Activated CD4-positive, CD25-positive, alpha-beta regulatory T cell (primary cell): ENCODE results near the gene SMIM5.
"Not testable (repeated sequence)": the region's sequence is repeated elsewhere in the genome, so short reads cannot be mapped to it uniquely, and the experiment has no call there.

Experiments
- DNase-seq, 4 experiments: peaks; one replicate each; lab custom pipeline; 2025; lab: John Stamatoyannopoulos, UW

The SMIM5 gene

DNA sequence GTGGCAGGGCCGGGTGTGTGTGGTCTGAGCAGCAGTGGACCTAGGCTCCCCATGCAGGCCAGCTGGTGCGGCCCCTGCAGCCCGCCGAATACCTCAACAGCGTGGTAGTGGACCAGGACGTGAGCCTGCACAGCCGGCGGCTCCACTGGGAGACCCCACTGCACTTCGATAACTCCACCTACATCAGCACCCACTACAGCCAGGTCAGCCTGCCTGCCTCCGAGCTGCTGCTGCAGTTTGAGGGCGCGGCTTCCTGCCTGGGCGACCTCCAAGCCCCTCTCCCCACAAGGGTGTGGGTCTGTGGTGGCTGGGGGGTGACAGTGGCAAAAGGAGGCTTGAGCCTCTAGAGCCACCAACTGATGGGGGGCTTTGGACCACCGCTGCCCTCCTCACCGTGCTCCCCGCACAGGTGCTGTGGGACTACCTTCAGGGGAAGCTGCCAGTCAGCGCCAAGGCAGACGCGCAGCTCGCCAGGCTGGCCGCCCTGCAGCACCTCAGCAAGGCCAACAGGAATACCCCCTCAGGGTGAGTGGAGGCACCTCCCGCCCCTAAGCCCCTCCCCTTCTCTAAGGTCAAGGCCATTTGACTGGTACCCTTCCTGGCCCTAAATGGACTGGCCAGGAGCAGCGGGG lies 8.4 kb upstream of the SMIM5 start:
- DNase-seq = no peak

DNA sequence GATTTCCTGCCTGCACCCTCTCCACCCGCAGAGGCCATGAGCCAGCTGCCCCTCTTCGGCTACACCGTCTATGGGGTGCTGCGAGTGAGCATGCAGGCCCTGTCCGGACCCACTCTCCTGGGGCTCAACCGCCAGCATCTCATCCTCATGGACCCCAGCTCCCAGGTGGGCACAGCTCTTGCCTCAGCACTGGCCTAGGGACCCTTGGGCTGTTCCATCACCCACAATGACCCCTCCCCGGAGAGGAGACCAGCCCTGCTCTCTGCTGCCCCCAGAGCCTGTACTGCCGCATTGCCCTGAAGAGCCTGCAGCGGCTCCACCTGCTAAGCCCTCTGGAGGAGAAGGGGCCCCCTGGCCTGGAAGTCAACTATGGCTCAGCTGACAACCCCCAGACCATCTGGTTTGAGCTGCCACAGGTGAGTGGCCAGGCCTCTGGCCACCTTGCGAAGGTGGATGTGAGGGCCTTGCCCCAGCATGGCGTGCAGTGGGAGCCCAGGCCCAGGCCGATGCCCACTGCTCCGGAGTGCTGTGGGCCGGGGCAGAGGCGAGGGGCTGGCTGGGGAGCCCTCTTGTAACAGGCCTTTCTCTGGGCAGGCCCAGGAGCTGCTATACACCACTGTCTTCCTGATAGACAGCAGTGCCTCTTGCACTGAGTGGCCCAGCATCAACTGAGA lies 7.3 kb upstream of the SMIM5 start:
- DNase-seq = no peak

DNA sequence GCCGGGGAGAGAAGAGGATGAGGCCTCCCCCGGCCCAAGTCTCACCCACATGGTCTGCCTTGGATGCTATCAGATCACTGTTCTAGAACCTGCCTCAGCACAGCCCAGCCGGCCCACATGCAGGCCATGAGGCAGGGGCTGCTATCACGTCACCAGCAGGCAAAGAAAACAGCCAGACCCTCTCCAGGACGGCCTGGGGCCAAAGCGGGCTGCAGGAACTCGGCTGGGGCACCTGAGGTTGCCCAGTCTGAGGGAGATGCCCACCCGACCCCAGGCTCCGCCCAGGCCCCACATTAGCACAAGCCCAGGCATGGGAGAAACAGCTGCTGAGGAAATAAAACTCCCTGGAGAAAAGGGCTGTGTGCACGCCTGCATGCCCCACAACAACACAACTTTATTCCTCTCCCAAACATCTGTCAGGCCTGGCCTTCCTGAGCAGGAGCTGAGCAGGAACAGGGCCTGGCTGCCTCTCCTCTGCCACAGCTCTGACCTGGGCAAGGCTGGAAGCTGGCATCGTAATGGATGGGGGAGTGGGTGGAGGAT lies 6.7 kb upstream of the SMIM5 start:
- no peak for DNase-seq

DNA sequence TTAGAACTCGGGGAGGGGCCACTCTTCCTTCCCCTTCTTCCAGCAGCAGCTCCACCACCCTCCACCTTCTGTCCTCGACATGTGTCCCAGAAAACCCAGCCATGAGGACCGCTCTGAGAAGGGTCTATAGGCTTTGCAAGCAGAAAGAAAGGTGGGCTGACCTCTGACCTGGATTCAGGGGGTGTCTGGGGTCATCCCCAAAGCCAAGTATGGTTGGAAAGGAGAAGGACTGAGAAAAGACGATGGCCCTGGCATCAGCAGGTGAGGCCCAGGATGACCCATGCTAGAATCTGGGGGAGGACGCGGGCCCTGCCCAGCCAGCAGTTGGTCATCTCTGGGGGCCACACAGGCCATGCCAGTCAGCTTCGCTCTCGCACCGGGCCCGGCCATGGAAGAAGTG lies 6.1 kb upstream of the SMIM5 start:
- no peak for DNase-seq

DNA sequence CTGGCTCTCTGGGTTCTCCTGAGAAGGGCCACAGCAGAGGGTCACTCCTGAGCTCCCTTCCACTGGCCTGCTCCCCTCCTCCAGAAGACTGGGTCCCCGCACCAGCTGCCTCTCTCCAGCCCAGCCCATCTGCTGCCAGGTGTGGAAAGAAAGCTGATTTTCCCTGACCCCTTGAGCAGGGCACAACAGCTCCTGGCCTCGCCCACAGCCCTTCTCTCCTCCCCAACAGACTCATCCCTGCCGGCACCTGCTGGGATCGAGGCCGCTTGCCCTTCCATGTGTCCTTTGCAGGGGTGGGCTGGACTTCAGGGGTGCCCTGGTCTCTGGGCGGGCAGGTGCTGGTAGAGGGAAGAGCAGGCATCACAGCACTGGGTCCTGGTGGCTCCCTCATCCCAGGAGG lies 4.8 kb upstream of the SMIM5 start:
- DNase-seq = no peak

DNA sequence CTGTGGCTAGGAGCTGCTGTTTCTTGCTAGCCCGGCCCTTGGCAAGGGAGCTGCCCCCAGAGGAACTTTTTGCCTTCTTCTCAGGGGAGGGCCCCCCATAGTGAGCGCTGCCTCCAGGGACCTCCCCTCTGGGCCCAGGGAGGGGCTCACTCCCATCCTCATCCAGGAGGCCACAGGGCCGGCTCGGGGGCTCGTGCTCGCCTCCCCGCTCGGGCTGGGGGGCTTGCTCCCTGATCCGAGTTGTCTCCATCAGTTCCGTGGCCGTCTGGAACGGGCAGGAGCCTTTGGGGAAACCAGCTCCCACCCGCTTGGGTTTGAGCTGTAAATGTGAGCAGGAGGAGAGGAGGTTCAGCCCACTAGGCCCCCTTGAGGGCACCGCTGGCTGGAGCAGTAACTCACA lies 4.1 kb upstream of the SMIM5 start:
- DNase-seq = no peak

DNA sequence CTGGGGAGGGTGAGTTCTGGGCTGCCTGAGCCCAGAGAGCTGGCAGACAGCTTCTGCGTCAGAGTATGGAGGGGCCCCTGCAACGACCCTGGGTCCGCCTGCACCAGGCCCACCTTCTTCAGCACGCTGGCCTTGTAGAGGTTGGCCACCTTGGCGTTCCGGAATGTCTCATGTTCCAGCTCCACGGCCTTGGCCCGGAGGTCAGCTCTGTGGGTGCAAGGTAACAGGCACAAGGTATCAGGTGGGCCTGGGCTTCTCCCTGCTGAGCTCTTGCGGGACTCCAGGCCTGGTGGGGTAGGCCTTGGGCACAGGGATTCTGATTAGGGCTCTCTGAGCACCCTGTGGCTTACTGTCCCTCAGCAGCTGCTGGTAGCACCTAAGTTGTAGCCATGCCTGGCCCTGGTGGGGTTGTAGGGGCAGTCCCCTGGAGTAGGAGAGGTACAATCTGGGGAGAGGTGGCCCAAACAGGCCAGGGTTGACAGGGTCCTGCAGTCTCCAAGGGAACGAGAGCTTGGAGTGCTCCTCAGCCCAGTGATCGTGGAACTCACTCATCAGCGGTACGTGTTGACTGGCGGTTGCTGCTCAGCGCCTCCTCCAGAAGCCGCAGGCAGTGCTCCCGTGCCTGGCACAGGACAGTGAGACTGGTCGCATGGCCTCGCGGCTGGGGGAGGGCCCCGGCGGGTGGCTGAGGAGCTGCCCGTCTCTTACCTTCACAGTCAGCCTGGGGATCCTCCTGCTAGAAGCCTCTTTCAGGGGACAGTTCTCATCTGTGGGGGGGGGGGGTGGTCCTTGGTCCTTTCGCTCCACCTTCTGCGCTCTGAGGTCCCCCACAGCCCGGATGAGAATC lies 2.9 kb upstream of the SMIM5 start:
- DNase-seq = no peak

DNA sequence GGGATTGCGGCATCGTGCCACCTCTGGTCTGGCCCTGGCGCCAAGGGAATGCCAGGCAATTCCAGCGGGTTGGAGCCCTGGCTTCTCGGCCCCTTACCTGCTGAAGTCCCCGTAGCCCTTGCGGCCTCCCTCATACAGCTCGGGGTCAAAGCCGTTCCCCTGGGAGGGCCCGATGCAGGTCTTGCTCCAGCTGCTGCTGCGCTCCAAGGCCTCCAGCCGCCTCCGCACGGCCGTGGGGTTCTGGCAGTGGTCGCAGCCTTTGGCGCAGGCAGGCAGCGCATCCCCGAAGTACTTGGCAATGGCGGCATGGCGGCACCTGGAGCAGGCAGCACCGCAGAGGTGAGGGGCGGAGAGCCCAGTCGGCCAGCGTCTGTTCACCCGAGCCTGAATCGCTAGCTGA lies 1.9 kb upstream of the SMIM5 start:
- no peak for DNase-seq

DNA sequence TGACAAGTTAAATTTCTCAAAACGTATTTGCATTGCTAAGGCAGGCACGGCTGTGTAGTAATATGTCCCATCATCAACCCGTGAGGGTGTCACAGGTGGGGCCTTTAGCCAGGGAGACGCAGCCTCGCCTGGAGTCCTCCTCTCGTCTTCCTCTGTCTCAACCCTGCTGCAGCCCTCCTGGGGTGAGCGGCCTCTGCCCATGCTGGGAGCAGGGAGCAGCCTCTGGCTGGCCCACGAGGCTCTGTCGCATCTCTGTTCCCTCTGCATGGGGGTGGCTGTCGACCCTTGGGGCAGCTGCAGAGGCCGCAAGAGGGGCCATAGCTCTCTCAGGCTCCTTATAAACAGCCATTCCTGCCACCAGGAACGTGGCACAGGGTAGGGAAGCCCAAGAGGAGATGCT lies 806 bp upstream of the SMIM5 start:
- no peak for DNase-seq

DNA sequence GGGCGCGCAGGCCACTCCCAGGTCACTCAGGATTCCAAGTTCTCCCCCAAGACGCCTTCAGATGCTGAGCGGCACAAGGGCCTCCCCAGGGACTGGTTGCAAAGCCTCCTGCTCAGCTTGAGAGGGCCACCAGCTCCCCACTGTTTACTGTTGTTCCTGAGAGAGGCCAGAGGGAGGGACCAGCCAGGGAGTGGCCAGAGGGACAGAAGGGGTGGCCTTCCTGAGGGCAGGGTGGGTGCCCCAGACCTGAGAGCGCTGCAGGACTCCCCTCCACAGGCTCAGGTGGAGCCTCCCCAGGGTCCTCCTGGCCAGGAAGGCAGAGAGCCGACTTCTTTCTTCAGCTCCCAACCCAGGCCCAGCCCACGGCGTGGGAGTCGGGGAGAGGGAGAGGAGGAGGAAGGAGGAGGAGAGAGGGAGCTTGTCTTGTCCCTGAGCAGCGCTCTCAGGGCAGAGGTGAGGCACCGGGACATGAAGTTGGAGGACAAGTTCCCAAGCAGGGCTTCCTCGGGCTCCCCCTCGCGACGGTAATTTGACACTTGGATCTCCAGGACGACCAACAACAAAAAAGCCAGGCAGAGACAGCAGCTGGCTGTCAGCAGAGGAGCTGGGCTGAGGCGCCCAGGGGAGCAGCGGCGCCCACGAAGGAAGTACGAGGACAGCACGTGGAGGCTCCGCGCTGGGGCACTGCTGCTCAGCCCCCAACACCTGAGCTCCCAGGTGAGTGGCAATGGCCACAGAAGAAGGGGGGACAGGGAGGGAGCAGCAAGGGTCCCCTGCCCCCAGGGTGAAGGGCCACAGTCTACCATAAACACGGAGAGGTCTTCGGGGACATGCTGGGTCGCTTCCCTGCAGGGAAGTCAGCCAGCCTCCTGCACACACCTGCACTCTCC lies 497 bp downstream of the SMIM5 start:
- DNase-seq = peak in 1 of 4 experiments; percentile 25

DNA sequence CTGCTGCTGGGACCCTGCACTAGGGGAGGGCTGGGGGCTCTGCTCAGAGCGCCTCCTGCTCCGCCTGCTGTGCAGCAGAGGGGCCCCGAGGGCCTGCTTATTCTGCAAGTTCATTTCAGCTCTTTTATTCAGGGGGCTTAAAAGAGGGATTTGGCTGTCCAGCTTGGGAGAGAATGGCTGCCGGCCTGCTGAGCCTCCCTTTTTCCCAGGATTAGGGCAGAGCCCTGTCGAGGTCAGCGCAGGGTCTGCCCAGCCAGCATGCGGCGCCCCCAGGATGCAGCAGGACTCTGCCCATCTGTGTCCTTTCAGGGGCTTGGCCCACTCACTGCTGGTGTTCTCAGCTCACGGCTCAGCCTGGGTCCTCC lies 1.1 kb downstream of the SMIM5 start:
- DNase-seq = no peak

DNA sequence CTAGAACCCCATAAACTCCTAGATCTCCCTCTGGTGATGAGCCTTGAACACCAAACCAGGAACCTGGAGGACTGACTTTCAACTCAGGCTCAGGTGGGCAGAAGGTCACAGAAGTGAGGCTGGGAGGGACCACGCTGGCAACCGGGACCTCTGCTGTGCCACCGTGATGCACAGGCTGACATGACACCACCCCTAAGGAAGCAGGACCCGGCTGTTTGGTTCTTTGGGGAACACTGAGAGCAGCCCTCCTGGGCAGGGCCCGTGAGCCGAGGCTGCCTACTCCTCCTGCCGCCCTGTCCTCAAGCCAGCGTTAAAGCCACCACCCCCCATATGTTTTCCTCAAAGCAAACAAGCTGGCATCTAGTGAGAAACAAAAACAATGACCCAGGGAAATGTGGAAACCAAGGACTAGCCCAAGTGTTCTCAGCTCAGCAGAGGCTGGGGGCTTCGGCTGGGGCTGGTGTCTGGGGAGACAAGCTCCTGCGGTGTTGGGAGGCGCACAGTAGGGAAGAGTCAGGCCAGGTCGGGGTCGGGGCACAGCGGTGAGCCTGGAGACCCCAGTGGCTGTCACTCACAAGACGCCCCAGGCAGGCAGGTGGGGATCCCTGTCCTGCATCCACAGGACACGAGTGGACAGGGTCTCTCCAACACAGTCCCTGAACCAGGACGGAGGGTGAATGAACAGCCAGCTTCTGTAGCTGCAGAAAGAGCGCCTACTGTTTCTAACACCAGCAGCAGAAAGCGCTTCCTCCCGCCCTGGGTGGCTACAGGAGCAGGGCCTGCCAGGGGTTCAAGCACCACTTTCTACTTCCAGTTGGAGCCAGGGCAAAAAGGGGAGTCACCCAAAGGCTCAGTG lies 1.7 kb downstream of the SMIM5 start:
- DNase-seq = no peak

DNA sequence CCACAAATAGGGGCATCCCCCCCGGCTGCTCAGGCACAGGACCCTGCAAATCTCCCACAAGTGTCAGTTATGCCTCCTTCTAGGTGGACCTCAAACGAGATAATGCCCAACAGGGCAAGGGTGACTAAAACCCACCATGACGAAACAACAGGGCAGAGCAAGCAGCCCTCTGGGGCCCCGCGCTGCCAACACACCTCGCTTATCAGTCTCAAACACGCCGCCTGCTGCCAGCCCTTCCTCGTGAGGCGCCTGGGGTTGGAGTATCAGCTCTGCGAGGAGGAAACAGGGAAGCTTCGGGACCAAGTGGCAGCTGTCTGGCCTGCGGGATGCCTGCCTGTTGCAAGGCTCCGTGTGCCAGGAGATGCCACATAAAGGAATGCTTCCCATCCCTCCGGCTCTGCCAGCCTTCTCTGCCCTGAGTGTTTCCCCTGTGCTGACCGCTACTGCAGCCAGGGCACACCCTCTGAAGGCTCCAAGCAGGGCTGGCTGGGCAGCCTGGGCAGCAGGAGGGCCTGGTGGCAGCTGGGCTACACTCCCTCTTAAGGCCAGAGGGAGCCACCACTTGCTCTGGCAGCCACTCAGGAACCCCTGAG lies 2.5 kb downstream of the SMIM5 start:
- no peak for DNase-seq

DNA sequence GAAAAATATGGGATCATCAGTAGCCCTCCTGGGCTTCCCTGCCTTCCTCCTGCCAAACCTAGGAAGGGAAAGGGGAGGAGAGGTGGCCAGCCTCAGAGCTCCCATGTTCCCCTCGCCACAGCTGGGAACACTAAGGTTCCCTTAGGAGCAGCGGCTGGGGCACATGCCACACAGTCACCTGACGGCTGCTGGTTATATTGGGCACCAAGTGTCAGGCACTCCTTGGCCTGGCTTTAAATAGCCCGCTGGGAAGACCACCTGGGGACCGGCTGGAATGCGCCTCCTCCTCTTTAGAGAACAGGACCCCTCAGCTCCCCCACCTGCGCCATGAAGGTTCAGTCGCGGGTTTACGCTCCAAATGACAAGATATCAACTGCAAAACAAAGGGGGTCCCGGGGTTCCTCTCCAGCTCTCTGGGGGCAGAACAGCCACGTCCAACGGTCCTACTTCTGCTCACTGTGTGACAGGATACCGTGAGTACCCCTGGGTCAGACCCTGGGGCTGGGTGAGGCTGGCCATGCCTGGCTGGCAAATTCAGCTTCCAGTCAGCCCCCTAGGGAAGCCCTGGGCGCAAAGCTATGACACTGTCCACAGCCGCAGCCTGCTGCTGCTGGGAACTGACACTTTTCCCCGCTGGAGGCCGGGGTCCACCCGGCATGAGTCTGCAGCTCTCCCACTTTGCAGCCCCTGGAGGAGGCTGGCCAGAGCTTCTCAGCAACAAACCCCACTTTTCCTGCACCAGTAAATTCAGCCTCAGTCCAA lies 3.3 kb downstream of the SMIM5 start:
- no peak for DNase-seq

DNA sequence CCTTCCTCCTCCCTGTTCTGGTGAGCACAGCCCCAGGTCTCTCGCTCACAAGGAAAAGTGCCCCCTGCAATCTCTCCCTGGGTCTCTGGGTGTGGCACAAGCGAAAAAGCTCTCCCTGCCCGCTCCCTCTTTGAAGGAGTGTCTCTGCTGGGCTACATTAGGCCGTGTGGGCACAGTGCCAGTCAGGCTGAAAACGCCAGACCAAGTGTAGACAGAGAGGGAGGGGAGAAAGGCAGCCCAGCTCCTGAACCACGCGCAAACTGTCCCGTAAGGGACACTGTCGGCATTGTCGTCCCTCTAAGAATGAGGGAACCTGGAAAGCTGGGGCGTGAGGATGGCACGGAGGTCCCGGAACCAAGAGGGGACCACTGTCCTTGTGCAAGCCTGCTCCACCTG lies 3.9 kb downstream of the SMIM5 start:
- DNase-seq = no peak

DNA sequence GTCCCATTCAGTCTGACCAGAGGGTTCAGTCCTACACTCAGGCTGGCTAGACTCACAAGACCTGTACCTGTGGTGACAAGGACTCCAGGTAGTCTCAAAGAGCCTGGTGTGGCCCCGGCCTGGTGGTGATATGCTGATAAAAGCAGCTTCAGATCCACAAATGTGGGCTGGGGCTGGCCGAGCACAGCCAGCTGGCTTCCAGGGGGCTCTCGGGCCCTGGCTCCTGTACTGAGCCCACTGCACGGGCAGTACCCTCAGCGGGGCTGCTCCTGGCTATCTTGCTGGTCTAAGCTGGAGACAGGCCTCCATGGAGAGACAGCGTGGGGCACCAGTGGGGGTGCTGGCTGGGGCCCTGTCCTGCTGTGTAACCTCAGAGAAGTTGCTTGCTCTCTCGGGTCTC lies 4.3 kb downstream of the SMIM5 start:
- no peak for DNase-seq

DNA sequence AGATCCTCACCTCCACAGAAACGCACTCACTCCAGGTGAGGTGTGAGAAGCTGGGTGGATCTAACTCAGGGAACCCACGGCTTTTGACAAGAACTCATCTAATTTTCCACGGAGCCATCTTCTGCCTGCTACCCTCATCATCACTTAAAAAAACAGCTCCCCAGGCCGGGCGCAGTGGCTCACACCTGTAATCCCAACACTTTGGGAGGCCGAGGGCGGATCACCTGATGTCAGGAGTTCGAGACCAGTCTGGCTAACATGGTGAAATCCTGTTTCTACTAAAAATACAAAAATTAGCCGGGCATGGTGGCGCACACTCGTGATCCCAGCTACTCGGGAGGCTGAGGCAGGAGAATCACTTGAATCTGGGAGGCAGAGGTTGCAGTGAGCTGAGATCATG lies 4.8 kb downstream of the SMIM5 start:
- not testable (repeated sequence) for DNase-seq

DNA sequence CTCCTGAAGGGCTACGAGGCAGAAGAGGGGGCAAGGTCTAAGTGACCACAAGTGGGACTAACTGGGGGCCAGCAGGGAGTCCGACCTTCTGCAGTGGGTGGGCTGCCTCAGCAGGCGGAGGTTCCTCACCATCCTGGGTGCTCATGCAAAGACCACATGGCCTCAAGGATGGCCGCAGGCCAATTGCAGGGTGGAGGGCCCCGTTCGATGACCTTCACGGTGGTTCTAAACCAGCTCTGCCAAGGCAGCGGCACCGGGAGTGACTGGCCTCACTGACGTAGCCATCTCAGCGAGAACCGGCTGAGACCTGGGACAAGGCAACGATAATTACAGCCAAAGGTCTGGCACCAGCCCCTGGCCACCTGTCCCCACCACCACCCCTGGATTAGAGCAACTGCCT lies 5.7 kb downstream of the SMIM5 start:
- no peak for DNase-seq

DNA sequence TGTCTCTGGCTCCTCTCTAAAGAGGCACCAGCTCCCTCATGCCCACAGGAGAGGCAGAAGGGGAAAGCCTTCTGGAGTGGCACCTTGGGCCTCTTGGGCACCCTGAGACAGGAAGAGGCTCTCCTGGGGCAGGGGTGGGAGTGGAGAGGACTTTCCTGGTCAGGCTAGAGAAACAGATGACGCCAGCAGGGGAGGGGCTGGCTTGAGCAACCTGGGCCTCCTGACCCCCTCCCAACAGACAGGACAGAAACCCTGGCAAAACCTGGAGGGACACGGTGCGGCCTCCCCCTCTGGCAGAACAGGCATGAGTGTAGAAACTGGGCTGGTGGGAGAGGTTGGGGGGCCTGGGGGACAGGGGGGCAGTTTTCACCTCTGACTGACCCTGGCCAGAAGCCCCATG lies 6.1 kb downstream of the SMIM5 start:
- DNase-seq = no peak
